Esophagus (tissue), 2 donors: Measurements from ENCODE around the gene RPS28. TPM values are rescaled to one million over a fixed set of nuclear protein-coding genes. Genes with fewer than 3 reads are reported as not detected.
"Not testable (repeated sequence)": the region's sequence is repeated elsewhere in the genome, so short reads cannot be mapped to it uniquely, and the experiment has no call there.

ENCODE experiments used
- H3K27ac ChIP-seq, 2 donors: one replicate each; pipeline ENCODE4 v1.5.1; 2013; ENCODE audit warnings: low read depth in 2 of 2, mild to moderate bottlenecking in 2 of 2, inconsistent platforms in 1 of 2, low read length in 1 of 2, moderate library complexity in 1 of 2
- H3K27me3 ChIP-seq, 2 donors: one replicate each; pipeline ENCODE4 v1.6.1; 2013; ENCODE audit warnings: low read length in 2 of 2, control low read depth in 1 of 2, mild to moderate bottlenecking in 1 of 2; ENCODE audit not compliant: insufficient read depth in 2 of 2, control insufficient read depth in 1 of 2
- H3K36me3 ChIP-seq, 2 donors: one replicate each; pipeline ENCODE4 v1.6.1; 2013; ENCODE audit warnings: low read length in 1 of 2; ENCODE audit not compliant: control insufficient read depth in 2 of 2, insufficient read depth in 2 of 2
- H3K4me1 ChIP-seq, 2 donors: one replicate each; pipeline ENCODE4 v1.6.1; 2013; ENCODE audit warnings: low read length in 1 of 2; ENCODE audit not compliant: control insufficient read depth in 2 of 2, insufficient read depth in 2 of 2
- H3K4me3 ChIP-seq, 2 donors: one replicate each; pipeline ENCODE4 v1.5.1; 2013; ENCODE audit warnings: low read length in 2 of 2, mild to moderate bottlenecking in 2 of 2, low read depth in 1 of 2, moderate library complexity in 1 of 2
- H3K9me3 ChIP-seq, 2 donors: one replicate each; pipeline ENCODE4 v1.6.1; 2013; ENCODE audit warnings: mild to moderate bottlenecking in 2 of 2, low read depth in 1 of 2, low read length in 1 of 2, moderate library complexity in 1 of 2; ENCODE audit not compliant: control insufficient read depth in 2 of 2, insufficient read depth in 1 of 2
- WGBS, 2 donors: extraction: QIAGEN DNeasy Blood & Tissue Kit; methylation state at CpG; one replicate each; pipeline ENCODE4 v1.1.7; 2013; 5-methylcytosine and 5-hydroxymethylcytosine counted together
- polyA plus RNA-seq, 2 donors: library from polyadenylated mRNA; stranded (reverse); fragments of 200-250 nt; gene quantifications; one replicate each; pipeline ENCODE4 v1.2.3, GENCODE V29; 2013
- donor health status: healthy with polysubstance abuse.
- donor health status: Bipolar disorder and iron deficiency.

Gene RPS28
- polyA plus RNA-seq, 2 donors, result 725 to 804 TPM

DNA sequence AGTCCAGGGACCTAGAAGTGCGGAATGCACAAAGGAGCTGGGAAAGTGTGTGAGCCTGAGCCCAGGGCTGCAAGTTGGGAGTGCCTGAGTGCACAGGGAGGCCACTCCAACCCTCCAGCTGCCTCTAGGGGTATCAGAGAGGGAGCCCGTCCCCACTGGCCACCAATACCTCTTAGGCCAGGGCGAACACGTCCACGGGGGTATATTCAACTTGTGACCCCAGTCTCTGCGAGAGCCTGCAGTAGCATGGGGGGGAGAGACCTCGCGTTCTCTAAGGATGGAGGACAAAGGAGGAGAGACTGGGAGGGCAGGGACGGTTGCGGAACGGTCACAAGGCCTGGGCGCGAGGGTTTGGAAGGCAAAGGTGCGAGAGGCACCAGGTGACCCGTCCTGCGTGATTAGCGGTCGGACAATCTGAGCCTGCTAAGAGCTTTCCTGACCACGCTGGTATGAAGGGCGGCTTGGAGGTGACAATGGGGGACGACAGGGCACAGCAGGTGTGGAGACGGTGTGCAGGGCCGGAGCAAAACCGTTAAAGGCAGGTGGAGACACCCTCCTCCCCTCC, 13.8 kb upstream of the RPS28 start:
- H3K9me3 ChIP-seq, result peaks cover 0 to 5% of the 10 kb centered on the region in 2 donors
- H3K4me1 ChIP-seq, result peaks cover 0 to 14% of the 10 kb centered on the region in 2 donors
- H3K4me3 ChIP-seq, result peak overlapping the region; percentile 55 to 69
- H3K27me3 ChIP-seq, result no peaks in the 10 kb centered on the region
- 13 to 17% methylated on average over 24 of the region's 24 CpGs for WGBS, 2 donors
- peak overlapping the region; percentile 56 to 66 for H3K27ac ChIP-seq
- H3K36me3 ChIP-seq, result peaks cover 0 to 21% of the 10 kb centered on the region in 2 donors

- 1% methylated on average over 62 to 63 of the region's 63 CpGs for WGBS, 2 donors
- peak within 1 kb of the TSS; percentile 55 to 69 for H3K4me3 ChIP-seq
- H3K36me3 ChIP-seq, result peaks cover 0 to 18% of the 10 kb centered on the region in 2 donors
- H3K4me1 ChIP-seq, result peaks cover 0 to 14% of the 10 kb centered on the region in 2 donors
- H3K27ac ChIP-seq, result peak within 1 kb of the TSS; percentile 56 to 66
- peaks cover 0 to 5% of the 10 kb centered on the region in 2 donors for H3K9me3 ChIP-seq
- H3K27me3 ChIP-seq, result no peaks in the 10 kb centered on the region
Observed at GRCh38 chr19:8307965-8308866, 13.1 kb upstream of the RPS28 start, which contains the start of gene CD320. CD320 (minus strand) TSS chr19:8308358; CDS start chr19:8308290, 68 bp downstream.

- Histone ChIP-seq H3K27me3 (no peaks in the 10 kb centered on the region), H3K27ac (no peak overlapping the region), H3K4me1 (peaks cover 0 to 14% of the 10 kb centered on the region in 2 donors), H3K9me3 (peaks cover 0 to 5% of the 10 kb centered on the region in 2 donors), H3K4me3 (peak overlapping the region in 1 of 2 donors; percentile 55), H3K36me3 (peaks cover 0 to 15% of the 10 kb centered on the region in 2 donors)
- 65 to 74% methylated on average over 17 of the region's 17 CpGs for WGBS, 2 donors
Observed at GRCh38 chr19:8308891-8309291, 12.4 kb upstream of the RPS28 start.

DNA sequence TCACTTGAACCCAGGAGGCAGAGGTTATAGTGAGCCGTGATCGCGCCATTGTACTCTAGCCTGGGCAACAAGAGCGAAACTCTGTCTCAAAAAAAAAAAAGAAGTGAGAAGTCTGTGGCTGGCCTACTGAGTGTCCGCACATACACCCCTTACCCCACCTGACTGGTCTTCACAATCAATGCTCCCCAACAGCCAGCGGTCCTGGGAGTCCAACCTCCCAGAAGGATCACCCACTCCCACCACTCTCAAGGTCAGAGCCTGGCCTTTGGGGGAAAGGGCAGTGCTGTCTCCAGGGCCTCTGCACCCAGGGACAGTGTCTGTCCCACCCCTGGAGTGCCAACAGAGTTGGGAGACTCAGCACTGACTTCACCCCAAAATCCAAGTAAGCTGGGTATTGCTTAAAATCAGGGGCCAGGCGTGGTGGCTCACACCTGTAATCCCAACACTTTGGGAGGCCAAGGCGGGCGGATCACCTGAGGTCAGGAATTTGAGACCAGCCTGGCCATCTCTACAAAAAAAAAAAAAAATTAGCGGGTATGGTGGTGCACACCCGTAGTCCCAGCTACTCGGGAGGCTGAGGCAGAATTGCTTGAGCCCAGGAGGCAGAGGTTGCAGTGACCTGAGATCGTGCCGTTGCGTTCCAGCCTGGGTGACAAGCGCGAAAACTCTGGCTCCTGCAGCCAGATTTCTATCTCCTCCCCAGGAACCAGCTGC, 10.8 kb upstream of the RPS28 start:
- H3K27ac ChIP-seq, result no peak overlapping the region
- H3K36me3 ChIP-seq, result peaks cover 4 to 15% of the 10 kb centered on the region in 2 donors

GRCh38 chr19:8311461-8312260, 9.6 kb upstream of the RPS28 start:
- 56 to 62% methylated on average over 16 of the region's 16 CpGs for WGBS, 2 donors
- peaks cover 0 to 1% of the 10 kb centered on the region in 2 donors for H3K9me3 ChIP-seq
- peaks cover 0 to 12% of the 10 kb centered on the region in 2 donors for H3K4me1 ChIP-seq
- H3K4me3 ChIP-seq, result no peak overlapping the region
- H3K36me3 ChIP-seq, result peaks cover 4 to 17% of the 10 kb centered on the region in 2 donors
- H3K27ac ChIP-seq, result peak overlapping the region in 1 of 2 donors; percentile 48
- no peaks in the 10 kb centered on the region for H3K27me3 ChIP-seq

More for the DNA sequence above, 10.8 kb upstream of the RPS28 start:
- Histone ChIP-seq H3K4me3 (no peak overlapping the region), H3K27me3 (no peaks in the 10 kb centered on the region), H3K4me1 (peaks cover 0 to 12% of the 10 kb centered on the region in 2 donors), H3K9me3 (peaks cover 0 to 1% of the 10 kb centered on the region in 2 donors)
- whole genome bisulfite sequencing, 2 donors, result 93 to 94% methylated on average over 17 of the region's 17 CpGs

DNA sequence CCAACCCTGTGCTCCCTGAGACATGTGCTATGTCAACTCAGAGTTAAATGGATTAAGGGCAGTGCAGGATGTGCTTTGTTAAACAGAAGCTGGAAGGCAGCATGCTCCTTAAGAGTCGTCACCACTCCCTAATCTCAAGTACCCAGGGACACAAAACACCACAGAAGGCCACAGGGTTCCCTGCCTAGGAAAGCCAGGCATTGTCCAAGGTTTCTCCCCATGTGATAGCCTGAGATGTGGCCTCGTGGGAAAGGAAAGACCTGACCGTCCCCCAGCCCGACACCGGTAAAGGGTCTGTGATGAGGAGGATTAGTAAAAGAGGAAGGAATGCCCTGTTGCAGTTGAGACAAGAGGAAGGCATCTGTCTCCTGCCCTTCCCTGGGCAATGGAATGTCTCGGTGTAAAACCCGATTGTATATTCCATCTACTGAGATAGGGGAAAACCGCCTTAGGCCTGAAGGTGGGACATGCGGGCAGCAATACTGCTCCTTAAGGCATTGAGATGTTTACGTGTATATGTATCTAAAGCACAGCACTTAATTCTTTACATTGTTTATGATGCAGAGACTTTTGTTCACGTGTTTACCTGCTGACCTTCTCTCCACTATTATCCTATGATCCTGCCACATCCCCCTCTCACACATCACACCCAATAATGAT, 6.2 kb upstream of the RPS28 start:
- peaks cover 4 to 14% of the 10 kb centered on the region in 2 donors for H3K36me3 ChIP-seq
- not testable (repeated sequence) for H3K4me1 ChIP-seq, H3K9me3 ChIP-seq, H3K27me3 ChIP-seq, H3K4me3 ChIP-seq, H3K27ac ChIP-seq
- WGBS, 2 donors, result 86 to 87% methylated on average over 11 of the region's 11 CpGs

GRCh38 chr19:8316351-8317125, 4.8 kb upstream of the RPS28 start:
- Histone ChIP-seq H3K4me1 (no peaks in the 10 kb centered on the region), H3K4me3 (no peak overlapping the region), H3K27me3 (no peaks in the 10 kb centered on the region), H3K36me3 (peaks cover 4 to 6% of the 10 kb centered on the region in 2 donors), H3K9me3 (no peaks in the 10 kb centered on the region), H3K27ac (no peak overlapping the region)
- WGBS, 2 donors, result 84 to 86% methylated on average over 14 of the region's 14 CpGs

GRCh38 chr19:8318835-8319234, 2.5 kb upstream of the RPS28 start:
- not testable (repeated sequence) for H3K4me3 ChIP-seq, H3K9me3 ChIP-seq, H3K27me3 ChIP-seq, H3K4me1 ChIP-seq, H3K27ac ChIP-seq
- 77 to 81% methylated on average over 9 of the region's 9 CpGs for WGBS, 2 donors
- H3K36me3 ChIP-seq, result peaks cover 5 to 14% of the 10 kb centered on the region in 2 donors
